Spleen (tissue), 11 donors: ENCODE measurements around the gene RNF19B. TPM values are rescaled to one million over a fixed set of nuclear protein-coding genes. Genes with fewer than 3 reads are reported as not detected.

Source experiments
- DNase-seq: peaks from one replicate; pipeline ENCODE4 v3.0.0-alpha.2; 2020
- H3K27ac ChIP-seq, 8 donors: fragments of 200-600 bp; sonication (generic) in 7 of 8; 1 replicate in 4 of 8; 2 replicates in 4 of 8; pipeline versions ENCODE4 v1.5.0 to v1.8.0; 2016 to 2021; ENCODE audit warnings: inconsistent platforms in 4 of 8, mild to moderate bottlenecking in 4 of 8, moderate library complexity in 1 of 8
- H3K27me3 ChIP-seq, 7 donors: fragments of 200-600 bp; sonication (generic) in 6 of 7; replicated peaks in 1 of 7; 1 replicate in 4 of 7; 2 replicates in 3 of 7; pipeline versions ENCODE4 v1.5.0 to v1.8.0; 2016 to 2021; ENCODE audit warnings: inconsistent platforms in 3 of 7, mild to moderate bottlenecking in 1 of 7
- H3K36me3 ChIP-seq, 6 donors: fragments of 200-600 bp; sonication (generic) in 5 of 6; 1 replicate in 4 of 6; 2 replicates in 2 of 6; pipeline versions ENCODE4 v1.5.0 to v1.8.0; 2016 to 2021; ENCODE audit warnings: inconsistent platforms in 2 of 6
- H3K4me1 ChIP-seq, 6 donors: fragments of 200-600 bp; sonication (generic) in 5 of 6; 1 replicate in 3 of 6; 2 replicates in 3 of 6; pipeline versions ENCODE4 v1.5.0 to v1.8.0; 2016 to 2021; ENCODE audit warnings: inconsistent platforms in 3 of 6
- H3K4me3 ChIP-seq, 8 donors: fragments of 200-600 bp; sonication (generic) in 7 of 8; 1 replicate in 4 of 8; 2 replicates in 4 of 8; pipeline versions ENCODE4 v1.5.0 to v1.8.0; 2016 to 2021; ENCODE audit warnings: inconsistent platforms in 4 of 8, mild to moderate bottlenecking in 4 of 8, moderate library complexity in 2 of 8
- H3K9me3 ChIP-seq, 8 donors: fragments of 200-600 bp; sonication (generic) in 7 of 8; 1 replicate in 4 of 8; 2 replicates in 4 of 8; pipeline versions ENCODE4 v1.5.0 to v1.8.0; 2016 to 2021; ENCODE audit warnings: inconsistent platforms in 4 of 8
- CTCF ChIP-seq, 11 experiments: fragments of 200-600 bp in 7 of 11; fragments of 450-650 bp in 4 of 11; sonication (generic) in 4 of 11; IDR thresholded peaks in 8 of 11; conservative IDR thresholded peaks in 3 of 11; 1 replicate in 7 of 11; 2 replicates in 4 of 11; pipeline versions ENCODE4 v1.4.0 to v1.8.0; 2016 to 2021; ENCODE audit warnings: antibody characterized with exemption in 11 of 11, inconsistent platforms in 4 of 11, mild to moderate bottlenecking in 1 of 11
- POLR2A ChIP-seq, 3 donors: fragments of 450-650 bp; IDR thresholded peaks; one replicate each; pipeline ENCODE4 v1.5.1; 2017; ENCODE audit warnings: antibody characterized with exemption in 3 of 3, mild to moderate bottlenecking in 1 of 3
- POLR2AphosphoS5 ChIP-seq, 3 donors: sonication (generic); formaldehyde crosslinking; IDR thresholded peaks; one replicate each; pipeline ENCODE4 v1.5.1; 2017; ENCODE audit warnings: antibody characterized with exemption in 3 of 3
- WGBS, 5 donors: extraction: QIAGEN DNeasy Blood & Tissue Kit in 3 of 5; methylation state at CpG; one replicate each; pipeline versions ENCODE4 v1.1.5 to v1.1.7; 2013 to 2018; 5-methylcytosine and 5-hydroxymethylcytosine counted together
- intact Hi-C: fragments of 100-400 bp; cut with DNase I; formaldehyde crosslinking; loops from one replicate; pipeline ENCODE4 v1.15.0; 2023; ENCODE audit warnings: low total_unique reads
- polyA plus RNA-seq, 3 donors: library from polyadenylated mRNA; stranded (reverse); fragments of 200-250 nt; gene quantifications; one replicate each; pipeline ENCODE4 v1.2.1, GENCODE V29; 2013
- total RNA-seq, 7 donors: library from RNA; depleted of rRNA in 3 of 7; stranded (reverse); fragments of >200 nt in 3 of 7; fragmentation: NEBNext Ultra II Directional in 4 of 7; extraction: Animal tissue kit (Norgen Biotek cat#: 25700) in 4 of 7; gene quantifications; one replicate each; pipeline versions ENCODE4 v1.1.0 to v1.2.1, GENCODE V29; 2016 to 2021
- donor health status: healthy with polysubstance abuse.
- donor health status: DM: no; HTN: no; CAD: no; lungs with moderate emphysema.
- donor health status: DM: no; HTN: no; CAD: no.
- donor health status: Bipolar disorder and iron deficiency.
- donor health status: healthy.
- donor health status: DM: no; HTN: no; CAD: no.
- donor health status: DM: yes; HTN: yes; CAD: no.

RNF19B gene
- total and polyA plus RNA-seq, 10 donors: 3.6 to 38.4 (median 25.6) TPM

DNA sequence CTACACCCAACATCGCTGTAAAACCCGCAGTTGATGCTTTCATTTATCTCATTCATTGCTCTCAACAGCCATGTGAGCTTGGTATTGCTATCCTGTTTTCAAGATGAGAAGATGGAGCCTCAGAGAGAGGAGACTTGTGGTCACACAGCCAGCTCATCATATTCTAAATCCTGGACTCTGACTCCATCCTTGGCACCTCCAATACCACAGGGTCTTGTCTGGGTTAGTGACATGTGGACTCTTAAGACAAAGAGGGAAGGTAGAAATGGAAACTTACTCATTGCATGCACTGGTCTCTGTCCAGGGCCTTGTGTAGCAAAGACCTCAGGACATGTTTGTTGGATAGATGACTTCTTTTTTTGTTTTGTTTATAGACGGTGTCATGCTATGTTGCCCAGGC lies 7.0 kb upstream of the RNF19B start:
- TF ChIP-seq POLR2A (IDR thresholded peaks at IDR 0.05): no peak
- no peak for TF ChIP-seq CTCF (IDR thresholded peaks at IDR 0.05 in 8 of 11, conservative IDR thresholded peaks at IDR 0.05 in 3 of 11)
- TF ChIP-seq POLR2AphosphoS5 (IDR thresholded peaks at IDR 0.05): no peak
- Histone ChIP-seq H3K36me3 (no peaks in the 10 kb centered on the region), H3K27ac (no peak overlapping the region), H3K4me3 (no peak overlapping the region), H3K27me3 (peaks cover 0 to 22% (median 8%) of the 10 kb centered on the region in 7 donors), H3K9me3 (no peaks in the 10 kb centered on the region), H3K4me1 (peaks cover 0 to 15% (median 9%) of the 10 kb centered on the region in 6 donors)
- WGBS, 5 donors: 92 to 97% (median 94%) methylated on average over 3 of the region's 3 CpGs
- intact Hi-C loops: no loop called here
- no peak for DNase-seq

- DNase-seq: no peak
- no peak overlapping the region for H3K4me3 ChIP-seq
- peaks cover 0 to 15% (median 9%) of the 10 kb centered on the region in 6 donors for H3K4me1 ChIP-seq
- H3K9me3 ChIP-seq: no peaks in the 10 kb centered on the region
- TF ChIP-seq POLR2AphosphoS5 (IDR thresholded peaks at IDR 0.05) (no peak), POLR2A (IDR thresholded peaks at IDR 0.05) (no peak), CTCF (IDR thresholded peaks at IDR 0.05 in 8 of 11, conservative IDR thresholded peaks at IDR 0.05 in 3 of 11) (no peak)
- H3K27ac ChIP-seq: no peak overlapping the region
- H3K27me3 ChIP-seq: peaks cover 0 to 22% (median 8%) of the 10 kb centered on the region in 7 donors
- H3K36me3 ChIP-seq: no peaks in the 10 kb centered on the region
- intact Hi-C loops: no loop called here
- 90 to 100% (median 97%) methylated on average over 1 of the region's 1 CpG for WGBS, 5 donors
Observed at GRCh38 chr1:32971156-32971555, 6.5 kb upstream of the RNF19B start.

DNA sequence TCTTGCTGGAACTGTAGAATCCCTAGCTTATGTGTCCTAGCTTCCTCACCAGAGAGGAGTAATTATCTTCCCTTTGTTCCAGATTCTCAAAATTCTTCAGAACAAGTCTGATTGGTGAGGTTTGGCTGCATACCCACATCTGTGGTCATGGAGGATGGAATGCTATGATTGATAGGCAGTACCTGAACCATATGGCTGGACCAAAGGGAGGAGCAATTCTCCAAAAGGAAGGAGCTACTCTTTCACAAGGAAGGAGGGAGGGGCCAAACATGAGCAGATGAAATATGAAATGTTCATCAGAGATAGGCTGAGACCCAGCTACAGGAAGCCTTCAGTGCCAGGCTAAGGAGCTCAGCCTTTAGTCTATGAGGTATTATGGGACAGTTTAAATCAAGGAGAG lies 5.0 kb upstream of the RNF19B start:
- Histone ChIP-seq H3K9me3 (no peaks in the 10 kb centered on the region), H3K27me3 (peaks cover 0 to 22% (median 8%) of the 10 kb centered on the region in 7 donors), H3K4me1 (peaks cover 2 to 25% (median 12%) of the 10 kb centered on the region in 6 donors), H3K36me3 (no peaks in the 10 kb centered on the region), H3K4me3 (no peak overlapping the region), H3K27ac (no peak overlapping the region)
- no peak for TF ChIP-seq CTCF (IDR thresholded peaks at IDR 0.05 in 8 of 11, conservative IDR thresholded peaks at IDR 0.05 in 3 of 11)
- TF ChIP-seq POLR2AphosphoS5 (IDR thresholded peaks at IDR 0.05): no peak
- no peak for TF ChIP-seq POLR2A (IDR thresholded peaks at IDR 0.05)
- DNase-seq: no peak
- intact Hi-C loops: no loop called here

GRCh38 chr1:32967888-32968568 lies 3.4 kb upstream of the RNF19B start:
- no peak overlapping the region for H3K4me3 ChIP-seq
- no peaks in the 10 kb centered on the region for H3K36me3 ChIP-seq
- no peak overlapping the region for H3K27ac ChIP-seq
- DNase-seq: no peak
- H3K27me3 ChIP-seq: peaks cover 0 to 18% (median 5%) of the 10 kb centered on the region in 7 donors
- intact Hi-C loops: no loop called here
- H3K9me3 ChIP-seq: no peaks in the 10 kb centered on the region
- TF ChIP-seq CTCF (IDR thresholded peaks at IDR 0.05 in 8 of 11, conservative IDR thresholded peaks at IDR 0.05 in 3 of 11): no peak
- no peak for TF ChIP-seq POLR2AphosphoS5 (IDR thresholded peaks at IDR 0.05)
- TF ChIP-seq POLR2A (IDR thresholded peaks at IDR 0.05): no peak
- peaks cover 2 to 27% (median 15%) of the 10 kb centered on the region in 6 donors for H3K4me1 ChIP-seq
- WGBS, 5 donors: 72 to 84% (median 75%) methylated on average over 4 of the region's 4 CpGs
